H1 (cell line): ENCODE data around the gene CRAT. TPM values are rescaled to one million over a fixed set of nuclear protein-coding genes. Genes with fewer than 3 reads are reported as not detected.

Source experiments
- BACH1 ChIP-seq: IDR thresholded peaks from 2 replicates; pipeline ENCODE4 v1.6.1; 2012; ENCODE audit warnings: low read length, improper control_type of control experiment
- CHD1 ChIP-seq: IDR thresholded peaks from 2 replicates; pipeline ENCODE4 v1.6.1; 2012; ENCODE audit warnings: low read depth, low read length, improper control_type of control experiment
- EP300 ChIP-seq, 2 experiments: IDR thresholded peaks; 1 replicate in 1 of 2; 2 replicates in 1 of 2; pipeline ENCODE4 v1.6.1; 2011 to 2012; ENCODE audit warnings: low read depth in 2 of 2, low read length in 2 of 2, mild to moderate bottlenecking in 2 of 2, borderline replicate concordance in 1 of 2, inconsistent platforms in 1 of 2, moderate library complexity in 1 of 2
- HDAC2 ChIP-seq, 2 experiments: fragments of 300-600 bp in 1 of 2; sonication (generic) in 1 of 2; IDR thresholded peaks; 2 replicates each; pipeline ENCODE4 v1.6.1; 2011 to 2012; ENCODE audit warnings: low read depth in 2 of 2, low read length in 2 of 2, mild to moderate bottlenecking in 2 of 2, moderate library complexity in 2 of 2, borderline replicate concordance in 1 of 2, inconsistent platforms in 1 of 2
- JUN ChIP-seq: IDR thresholded peaks from 2 replicates; pipeline ENCODE4 v1.6.1; 2011; ENCODE audit warnings: low read depth, mild to moderate bottlenecking, improper control_type of control experiment, low read length
- JUND ChIP-seq: IDR thresholded peaks from 2 replicates; pipeline ENCODE4 v1.6.1; 2011; ENCODE audit warnings: mild to moderate bottlenecking, improper control_type of control experiment, low read length
- KDM5A ChIP-seq: fragments of 200-600 bp; IDR thresholded peaks from 2 replicates; pipeline ENCODE4 v1.7.1; 2012; ENCODE audit warnings: mild to moderate bottlenecking, low read length, inconsistent platforms, mixed read lengths
- NRF1 ChIP-seq: IDR thresholded peaks from 2 replicates; pipeline ENCODE4 v1.6.1; 2011; ENCODE audit warnings: mild to moderate bottlenecking, low read depth, low read length, improper control_type of control experiment
- PHF8 ChIP-seq: fragments of 200-600 bp; sonication (generic); conservative IDR thresholded peaks from 2 replicates; pipeline ENCODE4 v1.7.1; 2012; ENCODE audit warnings: low read depth, mild to moderate bottlenecking, inconsistent platforms, low read length, moderate library complexity
- RAD21 ChIP-seq, 2 experiments: IDR thresholded peaks in 1 of 2; conservative IDR thresholded peaks in 1 of 2; 2 replicates each; pipeline ENCODE4 v1.6.1; 2011; ENCODE audit warnings: low read depth in 2 of 2, low read length in 2 of 2, improper control_type of control experiment in 1 of 2, inconsistent platforms in 1 of 2, mild to moderate bottlenecking in 1 of 2, moderate library complexity in 1 of 2
- RBBP5 ChIP-seq: IDR thresholded peaks from 2 replicates; pipeline ENCODE4 v1.7.1; 2012; ENCODE audit warnings: low read depth, mild to moderate bottlenecking, inconsistent platforms, low read length, moderate library complexity, borderline replicate concordance
- SIN3A ChIP-seq, 2 experiments: IDR thresholded peaks in 1 of 2; conservative IDR thresholded peaks in 1 of 2; 2 replicates each; pipeline ENCODE4 v1.6.1; 2011 to 2012; ENCODE audit warnings: low read length in 2 of 2, improper control_type of control experiment in 1 of 2, low read depth in 1 of 2, mild to moderate bottlenecking in 1 of 2
- SIX5 ChIP-seq: IDR thresholded peaks from 2 replicates; pipeline ENCODE4 v1.6.1; 2011; ENCODE audit warnings: mild to moderate bottlenecking, low read depth, low read length
- TAF1 ChIP-seq: IDR thresholded peaks from 2 replicates; pipeline ENCODE4 v1.6.1; 2011; ENCODE audit warnings: mild to moderate bottlenecking, low read depth, low read length
- TBP ChIP-seq: IDR thresholded peaks from 2 replicates; pipeline ENCODE4 v1.6.1; 2011; ENCODE audit warnings: low read depth, low read length, improper control_type of control experiment
- TEAD4 ChIP-seq: IDR thresholded peaks from 2 replicates; pipeline ENCODE4 v1.6.1; 2012; ENCODE audit warnings: low read depth, low read length, inconsistent platforms, mixed read lengths
- polyA plus RNA-seq, 7 experiments: library from polyadenylated mRNA; depleted of rRNA in 3 of 7; stranded (reverse) in 5 of 7; unstranded in 2 of 7; fragments of >200 nt in 5 of 7; fragments of 200-250 nt in 2 of 7; gene quantifications; 1 replicate in 5 of 7; 2 replicates in 1 of 7; 4 replicates in 1 of 7; pipeline versions ENCODE4 v1.2.1 to v1.2.3, GENCODE V29; 2011 to 2013; ENCODE audit warnings: missing spikeins in 2 of 7, mixed read lengths in 2 of 7
- total RNA-seq: library from RNA; stranded (reverse); fragmentation: NEBNext Ultra II Directional; extraction: Animal tissue kit (Norgen Biotek cat#: 25700); gene quantifications from 2 replicates; pipeline ENCODE4 v1.2.1, GENCODE V29; 2021

Gene CRAT
- total and polyA plus RNA-seq, 2 of the 8 experiments (the other 6 are each of a cell fraction or from before 2014, with no cell fraction given), result 8.2 to 17.3 TPM

GRCh38 chr9:129111528-129112151, 1.0 kb upstream of the CRAT start (continued):
- no peak for TF ChIP-seq NRF1
- no peak for TF ChIP-seq SIX5
- no peak for TF ChIP-seq CHD1
- TF ChIP-seq TEAD4, result no peak
- TF ChIP-seq TBP, result no peak; the same call in 1 of the 2 replicates
- no peak for TF ChIP-seq RAD21 (IDR thresholded peaks at IDR 0.05 in 1 of 2, conservative IDR thresholded peaks at IDR 0.05 in 1 of 2; ENCODE audit: low read depth in 2 of 2, low read length in 2 of 2)
- TF ChIP-seq PHF8, result peak; percentile 71
- TF ChIP-seq SIN3A (conservative IDR thresholded peaks at IDR 0.05 in 1 of 2, IDR thresholded peaks at IDR 0.05 in 1 of 2; ENCODE audit: low read depth in 1 of 2, low read length in 2 of 2), result no peak
- TF ChIP-seq RBBP5, result no peak; the same call in none of the 2 replicates
- no peak for TF ChIP-seq BACH1
- TF ChIP-seq TAF1, result peak; percentile 9
- no peak for TF ChIP-seq EP300 (IDR thresholded peaks at IDR 0.05; ENCODE audit: borderline replicate concordance in 1 of 2, low read depth in 2 of 2, low read length in 2 of 2)
- TF ChIP-seq HDAC2 (IDR thresholded peaks at IDR 0.05; ENCODE audit: borderline replicate concordance in 1 of 2, low read depth in 2 of 2, low read length in 2 of 2), result 0 out of 4 replicates have a peak, but pooled peaks of 1 of the 2 experiments have one; percentile 43
- no peak for TF ChIP-seq JUN
- no peak for TF ChIP-seq JUND
- 0 out of 2 replicates have a peak, but pooled peaks have one; percentile 33 for TF ChIP-seq KDM5A
